RWPE2 (cell line): ENCODE data around the gene CEACAM16.

Experiments
- ATAC-seq: fragments of 200-7000 bp; cut with Tn5 transposase; 3 replicates; pipeline ENCODE4 v1.9.1; 2021; ENCODE audit warnings: low read depth
- DNase-seq: peaks from one replicate; pipeline ENCODE4 v3.0.0-alpha.2; 2020; ENCODE audit warnings: low spot score
- H3K27ac ChIP-seq: fragments of 450-650 bp; 2 replicates; pipeline ENCODE4 v1.5.1; 2017; ENCODE audit warnings: mild to moderate bottlenecking; ENCODE audit not compliant: poor library complexity, severe bottlenecking
- H3K27me3 ChIP-seq: fragments of 250-450 bp; sonication (Bioruptor Pico); 2 replicates; pipeline ENCODE4 v1.5.1; 2021; ENCODE audit warnings: mild to moderate bottlenecking, moderate library complexity; ENCODE audit not compliant: insufficient read depth, poor library complexity, severe bottlenecking
- H3K36me3 ChIP-seq: fragments of 250-450 bp; sonication (Bioruptor Pico); 2 replicates; pipeline ENCODE4 v1.5.1; 2020; ENCODE audit warnings: low read depth, mild to moderate bottlenecking, moderate library complexity
- H3K4me1 ChIP-seq: fragments of 250-450 bp; sonication (Bioruptor Pico); 2 replicates; pipeline ENCODE4 v1.5.1; 2021; ENCODE audit warnings: mild to moderate bottlenecking, moderate library complexity; ENCODE audit not compliant: insufficient read depth, poor library complexity, severe bottlenecking
- H3K4me3 ChIP-seq: fragments of 250-450 bp; sonication (Bioruptor Pico); 2 replicates; pipeline ENCODE4 v1.5.1; 2021; ENCODE audit warnings: mild to moderate bottlenecking, moderate library complexity; ENCODE audit not compliant: severe bottlenecking
- H3K9me3 ChIP-seq: fragments of 250-450 bp; sonication (Bioruptor Pico); 2 replicates; pipeline ENCODE4 v1.5.1; 2021; ENCODE audit warnings: mild to moderate bottlenecking, moderate library complexity; ENCODE audit not compliant: severe bottlenecking
- TF ChIP-seq, protein P1 (sequence below): fragments of 450-650 bp; IDR thresholded peaks from one replicate; pipeline ENCODE4 v1.5.1; 2017; ENCODE audit warnings: mild to moderate bottlenecking, moderate library complexity; ENCODE audit not compliant: poor library complexity, severe bottlenecking

The CEACAM16 gene

DNA sequence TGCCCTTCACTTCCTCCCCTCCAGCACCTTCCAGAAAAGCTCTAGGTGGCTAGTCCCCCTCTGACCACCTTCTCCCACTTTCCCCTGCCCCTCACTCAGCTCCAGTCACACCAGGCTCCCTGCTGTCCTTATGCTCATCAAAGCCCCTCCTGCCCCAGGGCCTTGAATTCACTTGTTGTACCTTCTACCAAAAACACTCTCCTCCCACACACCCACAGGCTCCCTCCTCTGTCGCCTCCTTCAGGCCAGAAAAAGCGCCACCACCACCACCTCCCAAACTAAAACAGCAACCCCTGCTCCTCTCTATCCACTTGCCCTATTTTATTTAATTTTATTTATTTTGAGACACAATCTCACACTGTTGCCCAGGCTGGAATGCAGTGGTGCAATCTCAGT, 4.8 kb upstream of the CEACAM16 start:
- no peak for DNase-seq
- Histone ChIP-seq H3K9me3 (no peaks in the 10 kb centered on the region), H3K4me3 (no peak overlapping the region), H3K4me1 (peaks cover 26% of the 10 kb centered on the region), H3K27me3 (no peaks in the 10 kb centered on the region), H3K27ac (peak overlapping the region; percentile 50), H3K36me3 (no peaks in the 10 kb centered on the region)
- no peak for ATAC-seq
- TF ChIP-seq, protein P1, sequence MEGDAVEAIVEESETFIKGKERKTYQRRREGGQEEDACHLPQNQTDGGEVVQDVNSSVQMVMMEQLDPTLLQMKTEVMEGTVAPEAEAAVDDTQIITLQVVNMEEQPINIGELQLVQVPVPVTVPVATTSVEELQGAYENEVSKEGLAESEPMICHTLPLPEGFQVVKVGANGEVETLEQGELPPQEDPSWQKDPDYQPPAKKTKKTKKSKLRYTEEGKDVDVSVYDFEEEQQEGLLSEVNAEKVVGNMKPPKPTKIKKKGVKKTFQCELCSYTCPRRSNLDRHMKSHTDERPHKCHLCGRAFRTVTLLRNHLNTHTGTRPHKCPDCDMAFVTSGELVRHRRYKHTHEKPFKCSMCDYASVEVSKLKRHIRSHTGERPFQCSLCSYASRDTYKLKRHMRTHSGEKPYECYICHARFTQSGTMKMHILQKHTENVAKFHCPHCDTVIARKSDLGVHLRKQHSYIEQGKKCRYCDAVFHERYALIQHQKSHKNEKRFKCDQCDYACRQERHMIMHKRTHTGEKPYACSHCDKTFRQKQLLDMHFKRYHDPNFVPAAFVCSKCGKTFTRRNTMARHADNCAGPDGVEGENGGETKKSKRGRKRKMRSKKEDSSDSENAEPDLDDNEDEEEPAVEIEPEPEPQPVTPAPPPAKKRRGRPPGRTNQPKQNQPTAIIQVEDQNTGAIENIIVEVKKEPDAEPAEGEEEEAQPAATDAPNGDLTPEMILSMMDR, result peak; percentile 17

DNA sequence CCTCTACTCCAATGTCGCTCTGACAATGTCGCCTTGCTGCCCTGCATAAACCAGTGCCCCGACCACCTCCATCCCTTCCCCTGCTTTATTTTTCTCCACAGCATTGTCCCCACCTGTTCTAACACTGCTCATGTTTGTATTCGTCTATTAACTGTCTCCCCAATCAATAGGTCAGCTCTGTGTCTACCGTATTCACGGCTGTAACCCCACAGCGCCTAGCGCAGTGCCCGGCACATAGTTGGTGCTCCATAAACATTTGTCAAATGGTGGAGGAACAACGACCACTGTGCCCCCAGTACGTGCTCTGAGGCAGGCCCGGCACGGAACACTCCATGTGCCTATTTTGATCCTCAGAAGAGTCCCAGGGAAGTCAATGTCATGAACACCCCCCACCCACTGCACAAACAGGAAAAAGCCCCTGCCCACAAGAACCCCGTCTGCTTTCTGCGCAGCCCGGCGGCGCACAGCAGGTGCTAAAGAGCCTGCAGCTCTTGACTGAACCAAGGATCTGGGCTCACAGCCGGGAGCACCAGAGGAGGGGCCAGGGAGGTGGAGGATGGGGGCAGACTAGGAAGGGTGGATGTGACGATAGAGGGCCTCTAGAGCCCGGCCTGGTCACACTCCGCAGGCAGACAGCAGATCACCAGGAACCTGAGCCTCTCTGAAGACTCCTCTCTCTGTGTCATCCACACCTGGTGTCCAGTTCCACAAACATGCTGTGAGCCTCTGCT, 1.8 kb upstream of the CEACAM16 start:
- no peak overlapping the region for H3K4me3 ChIP-seq
- DNase-seq (no peak), ATAC-seq (no peak)
- peaks cover 17% of the 10 kb centered on the region for H3K4me1 ChIP-seq
- H3K9me3 ChIP-seq, result no peaks in the 10 kb centered on the region
- no peaks in the 10 kb centered on the region for H3K36me3 ChIP-seq
- no peaks in the 10 kb centered on the region for H3K27me3 ChIP-seq
- H3K27ac ChIP-seq, result no peak overlapping the region
- TF ChIP-seq, protein P1, result no peak

DNA sequence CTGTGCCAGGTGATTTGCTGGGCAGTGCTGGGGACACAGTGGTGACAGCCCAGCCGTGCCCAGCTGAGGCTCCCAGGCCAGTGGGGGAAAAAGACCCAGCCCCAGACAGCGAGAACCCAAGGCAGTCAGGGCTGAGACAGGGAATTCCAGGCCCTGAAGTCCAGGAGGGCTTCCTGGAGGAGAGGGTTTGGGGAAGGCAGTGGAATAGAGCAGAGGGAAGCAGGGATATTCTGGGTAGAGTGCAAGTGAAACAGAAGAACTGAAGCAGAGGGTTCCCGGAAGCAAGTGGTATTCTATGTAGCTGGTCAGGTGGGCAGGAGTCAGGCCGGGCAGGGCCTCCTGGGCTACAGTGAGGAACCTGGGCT, 1.3 kb upstream of the CEACAM16 start:
- Histone ChIP-seq H3K9me3 (no peaks in the 10 kb centered on the region), H3K4me1 (peaks cover 12% of the 10 kb centered on the region), H3K4me3 (no peak overlapping the region), H3K27ac (no peak overlapping the region), H3K27me3 (no peaks in the 10 kb centered on the region), H3K36me3 (no peaks in the 10 kb centered on the region)
- no peak for DNase-seq
- no peak for ATAC-seq
- TF ChIP-seq, protein P1, result no peak

DNA sequence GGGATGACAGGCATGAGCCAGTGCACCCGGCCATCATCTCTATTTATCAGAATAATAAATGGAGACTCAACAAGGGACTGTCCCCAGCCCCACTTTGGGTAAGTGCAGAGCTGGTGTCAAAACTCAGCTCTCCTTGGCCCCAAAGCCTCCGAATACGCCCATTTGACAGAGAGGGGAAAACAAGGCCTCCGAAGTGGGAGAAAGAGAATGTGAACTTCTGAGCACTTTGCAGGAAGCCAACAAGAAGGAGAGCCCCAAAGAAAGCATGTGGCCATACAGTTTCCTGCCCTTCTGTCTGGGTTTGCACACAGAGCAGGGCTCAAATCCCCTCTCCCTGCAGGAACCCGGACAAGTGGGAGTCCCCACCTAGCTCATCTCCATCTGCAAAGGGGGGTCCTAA, 1.6 kb downstream of the CEACAM16 start:
- H3K27me3 ChIP-seq, result no peaks in the 10 kb centered on the region
- no peaks in the 10 kb centered on the region for H3K4me1 ChIP-seq
- H3K9me3 ChIP-seq, result no peaks in the 10 kb centered on the region
- TF ChIP-seq, protein P1, result no peak
- no peak for ATAC-seq
- H3K4me3 ChIP-seq, result no peak overlapping the region
- H3K36me3 ChIP-seq, result no peaks in the 10 kb centered on the region
- H3K27ac ChIP-seq, result no peak overlapping the region
- no peak for DNase-seq

DNA sequence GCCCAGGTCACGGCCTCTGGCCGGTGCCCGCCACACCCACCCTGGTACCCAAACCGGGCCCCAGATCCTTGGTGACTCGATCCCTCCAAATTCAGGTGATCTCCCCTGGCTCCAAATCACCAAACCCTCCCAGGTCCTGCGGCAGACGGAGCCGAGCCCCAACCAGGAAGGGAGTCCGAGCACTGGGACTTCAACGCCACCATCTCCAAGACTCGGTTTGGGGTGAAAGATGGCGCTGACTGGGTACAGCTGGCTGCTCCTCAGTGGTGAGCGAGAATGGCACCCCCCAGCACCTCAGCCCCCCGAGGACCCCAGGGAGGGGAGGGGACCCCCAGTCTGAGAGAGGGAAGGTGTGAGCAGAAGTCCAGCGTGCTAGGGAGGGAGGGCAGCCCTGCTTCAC, 2.3 kb downstream of the CEACAM16 start:
- Histone ChIP-seq H3K27ac (no peak overlapping the region), H3K4me1 (no peaks in the 10 kb centered on the region), H3K9me3 (no peaks in the 10 kb centered on the region), H3K36me3 (no peaks in the 10 kb centered on the region), H3K27me3 (no peaks in the 10 kb centered on the region), H3K4me3 (no peak overlapping the region)
- ATAC-seq (no peak), DNase-seq (no peak)
- TF ChIP-seq, protein P1, result no peak
